Hematopoietic multipotent progenitor cell (in vitro differentiated cells): Measurements from ENCODE around the gene IFI27L1. TPM values are rescaled to one million over a fixed set of nuclear protein-coding genes. Genes with fewer than 3 reads are reported as not detected.

Experiments used
- DNase-seq, 3 donors: peaks; one replicate each; pipeline ENCODE4 v3.0.0-alpha.2; 2011 to 2015; ENCODE audit warnings: low read depth in 2 of 3, low spot score in 2 of 3
- total RNA-seq: library from RNA; depleted of rRNA; stranded (reverse); fragments of >200 nt; gene quantifications from one replicate; pipeline ENCODE4 v1.2.3, GENCODE V29; 2012

Gene IFI27L1
- total RNA-seq, 1 donor: 14.8 TPM

DNA sequence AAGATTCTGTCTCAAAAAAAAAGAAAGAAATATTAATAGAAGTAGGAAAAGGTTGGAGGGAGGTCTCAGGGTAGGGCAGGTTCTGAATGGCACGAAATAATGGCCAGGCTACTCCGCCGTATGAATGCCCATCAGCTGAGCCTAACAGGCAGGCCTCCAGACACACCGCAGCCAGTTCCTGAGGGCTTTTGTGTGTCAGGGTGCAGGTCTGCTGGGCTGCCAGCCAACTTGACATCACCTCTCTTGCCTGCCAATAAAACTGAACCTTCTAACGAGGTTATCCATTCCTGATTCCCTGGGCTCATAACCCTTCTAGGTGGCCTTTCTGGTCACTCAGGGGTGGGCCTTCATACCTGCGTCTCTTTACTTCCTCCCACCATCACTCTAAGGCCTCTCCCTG is 32.4 kb downstream of the IFI27L1 start:
- DNase-seq: no peak

DNA sequence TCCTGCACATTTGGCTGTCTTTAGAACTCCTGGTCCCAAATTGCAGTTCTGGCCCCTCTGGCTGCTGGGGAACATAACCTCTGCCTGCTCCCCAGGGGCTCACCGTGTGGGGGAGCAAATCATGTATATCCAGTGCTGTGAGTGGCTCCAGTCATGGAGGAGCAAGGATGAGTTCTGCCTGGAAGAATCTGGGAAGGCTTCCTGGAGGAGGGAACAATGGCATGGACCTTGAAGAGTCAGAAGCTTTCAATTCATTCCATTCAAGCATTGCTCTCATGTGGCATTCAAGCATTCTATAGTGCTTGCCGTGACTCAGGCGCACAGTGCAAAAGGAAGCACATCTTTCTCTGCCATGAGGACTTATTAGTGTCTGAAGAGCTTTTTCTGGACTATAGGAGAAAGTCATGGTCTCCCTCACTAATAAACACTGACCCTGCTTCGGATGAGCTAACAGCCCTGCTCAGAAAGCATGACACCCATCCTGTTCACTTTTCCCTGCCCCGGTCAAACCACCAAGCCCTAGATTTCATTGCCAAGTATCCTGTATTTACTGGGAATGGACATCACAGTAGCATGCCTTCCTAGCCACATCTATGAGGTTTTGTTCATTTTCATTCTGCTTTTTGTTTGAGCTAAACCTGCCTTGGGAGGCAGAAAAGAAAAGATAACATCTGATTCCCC is 32.9 kb downstream of the IFI27L1 start:
- no peak for DNase-seq

DNA sequence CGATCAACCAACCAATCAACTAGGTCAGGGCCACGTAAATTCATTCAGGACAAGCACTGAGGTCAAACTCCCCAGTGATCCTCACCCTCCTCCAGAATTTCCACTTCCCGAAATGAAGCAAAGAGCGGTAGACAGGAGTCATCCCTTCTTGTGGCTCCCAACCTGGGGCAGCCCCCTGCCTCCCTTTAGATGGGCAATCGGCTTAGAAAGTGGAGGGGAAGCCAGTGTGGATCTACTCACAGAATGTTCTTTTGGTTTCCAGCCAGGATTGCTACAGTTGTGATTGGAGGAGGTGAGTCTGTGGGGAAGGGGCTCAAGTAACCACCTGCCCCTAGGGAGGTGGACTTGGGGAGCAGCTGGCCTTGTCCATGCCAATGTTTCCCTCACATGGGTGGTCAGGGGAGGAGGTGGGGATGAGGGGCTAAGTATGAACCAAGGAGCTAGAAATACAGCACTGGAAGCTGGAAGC is 33.5 kb downstream of the IFI27L1 start:
- DNase-seq: no peak

DNA sequence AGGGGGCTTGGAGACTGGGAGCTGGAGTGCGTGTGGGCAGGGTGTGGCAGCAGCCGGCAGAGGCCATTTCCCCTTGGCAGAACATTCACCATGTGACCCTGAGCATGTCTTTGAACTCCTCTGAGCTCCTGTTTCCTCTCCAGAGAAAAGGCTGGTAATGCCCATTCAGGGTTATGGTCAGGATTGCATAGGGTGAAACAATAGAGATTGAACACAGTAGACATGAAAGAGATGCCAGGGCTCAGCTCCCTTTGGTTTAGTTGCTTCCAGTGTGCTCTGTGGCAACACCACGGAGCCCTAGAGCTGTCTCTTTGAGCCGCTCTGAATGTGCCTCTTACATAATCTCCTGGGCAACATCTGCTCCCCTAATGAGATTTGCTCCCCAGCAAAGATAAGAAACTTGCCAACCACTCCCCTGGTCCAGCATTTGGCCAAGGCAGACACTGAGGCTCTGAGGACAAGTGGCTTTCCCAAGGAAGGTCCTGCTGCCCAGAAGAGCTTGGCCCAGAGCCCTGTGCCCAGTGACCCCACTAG is 34.0 kb downstream of the IFI27L1 start:
- DNase-seq: no peak

DNA sequence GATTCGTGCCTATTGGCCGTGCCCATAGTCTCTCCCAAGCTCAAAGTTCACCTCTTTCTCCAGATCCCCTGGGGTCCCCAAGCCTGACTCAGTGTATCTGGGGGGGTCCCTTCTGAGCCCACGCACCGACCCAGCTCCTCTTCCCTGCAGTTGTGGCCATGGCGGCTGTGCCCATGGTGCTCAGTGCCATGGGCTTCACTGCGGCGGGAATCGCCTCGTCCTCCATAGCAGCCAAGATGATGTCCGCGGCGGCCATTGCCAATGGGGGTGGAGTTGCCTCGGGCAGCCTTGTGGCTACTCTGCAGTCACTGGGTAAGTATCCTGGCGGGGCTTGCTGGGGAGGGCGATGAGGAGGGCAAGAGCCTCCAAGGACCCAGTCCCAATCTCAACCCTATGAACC is 34.5 kb downstream of the IFI27L1 start:
- DNase-seq: no peak

DNA sequence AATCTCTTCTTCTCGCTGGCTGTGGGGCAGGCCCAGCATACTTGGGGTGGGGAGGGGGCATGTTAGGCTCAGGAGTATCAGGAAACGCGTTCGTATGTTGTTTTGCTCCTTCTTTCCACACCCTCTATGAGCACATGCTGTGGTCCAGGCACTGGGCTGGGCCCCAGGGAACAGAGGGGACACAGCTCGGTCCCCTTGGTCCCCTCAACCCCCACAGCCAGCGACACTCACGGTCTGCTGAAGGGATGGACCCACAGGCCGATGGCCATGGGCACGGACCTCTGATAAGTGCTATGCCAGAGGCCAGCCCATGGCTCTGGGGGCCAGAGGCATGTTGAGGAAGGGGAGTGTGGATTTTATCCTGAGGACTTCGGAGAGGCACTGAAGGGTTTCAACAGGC is 35.6 kb downstream of the IFI27L1 start:
- no peak for DNase-seq

DNA sequence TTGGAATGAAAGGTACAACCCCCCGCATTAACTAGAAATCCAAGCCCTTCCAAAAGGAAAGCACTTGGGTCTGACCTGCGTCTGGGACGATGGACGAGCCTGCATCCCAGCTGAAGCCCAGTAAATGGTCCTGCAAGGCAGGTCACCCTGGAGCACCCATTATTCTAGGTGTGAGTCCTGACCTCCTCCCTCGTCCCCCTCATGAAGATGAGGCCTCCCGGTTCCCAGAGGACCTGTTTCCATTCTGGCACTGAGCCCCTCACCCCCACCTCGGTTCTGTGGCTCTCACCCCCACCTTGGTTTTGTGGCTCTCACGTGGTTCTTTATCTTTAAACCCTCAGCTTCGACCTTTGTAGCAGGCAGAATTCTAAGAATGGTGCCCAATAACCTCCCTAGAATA is 36.7 kb downstream of the IFI27L1 start:
- DNase-seq: no peak

DNA sequence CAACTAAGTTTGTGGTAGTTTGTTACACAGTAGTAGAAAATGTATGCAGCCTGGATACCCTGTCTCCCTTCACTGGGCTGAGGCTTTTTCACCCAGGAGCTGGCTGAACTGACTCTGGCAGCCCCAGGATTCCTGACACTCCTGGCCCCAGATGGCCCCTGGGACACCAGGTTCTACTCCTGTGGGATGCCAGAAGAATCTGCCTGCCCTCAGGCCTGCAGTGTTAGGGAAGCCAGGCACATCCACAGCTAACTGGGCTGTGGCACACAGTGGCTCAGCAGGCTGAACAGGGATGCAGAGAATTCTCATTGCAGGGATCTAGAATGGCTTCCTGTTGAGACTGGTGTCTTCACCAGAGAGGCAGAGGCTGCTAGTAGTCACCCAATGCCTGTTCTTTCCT is 38.0 kb downstream of the IFI27L1 start:
- DNase-seq: no peak

DNA sequence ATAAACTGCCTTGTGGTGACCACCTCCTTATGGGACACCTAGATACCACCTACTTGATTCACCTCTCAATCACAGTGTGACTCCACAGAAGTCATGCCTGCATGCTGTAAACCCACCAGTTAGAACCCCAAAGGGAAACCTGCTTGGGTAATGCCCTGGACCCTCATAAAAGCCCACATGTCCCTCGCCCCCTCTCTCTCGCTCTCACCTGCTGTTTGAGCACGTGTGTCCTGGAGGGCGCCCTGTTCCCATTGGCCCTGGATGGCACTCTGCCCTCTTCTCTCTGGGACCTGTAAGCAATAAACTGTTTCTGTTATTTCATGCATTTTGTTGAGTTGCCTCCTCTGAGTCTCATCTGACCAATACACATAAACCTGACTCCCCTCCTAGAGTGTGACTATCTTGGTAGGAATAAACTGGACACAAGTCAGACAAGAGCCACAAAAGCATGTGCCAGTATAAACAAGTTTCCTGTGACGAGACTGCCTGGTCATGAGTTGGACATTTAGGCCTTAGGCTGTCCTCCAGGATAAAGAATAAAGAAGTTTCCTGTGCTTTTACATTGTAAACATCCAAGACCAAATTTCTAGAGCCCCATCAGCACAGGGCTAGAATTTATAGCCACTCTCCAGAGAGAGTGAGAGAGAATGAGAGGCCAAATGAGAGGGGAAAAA is 39.7 kb downstream of the IFI27L1 start:
- no peak for DNase-seq

DNA sequence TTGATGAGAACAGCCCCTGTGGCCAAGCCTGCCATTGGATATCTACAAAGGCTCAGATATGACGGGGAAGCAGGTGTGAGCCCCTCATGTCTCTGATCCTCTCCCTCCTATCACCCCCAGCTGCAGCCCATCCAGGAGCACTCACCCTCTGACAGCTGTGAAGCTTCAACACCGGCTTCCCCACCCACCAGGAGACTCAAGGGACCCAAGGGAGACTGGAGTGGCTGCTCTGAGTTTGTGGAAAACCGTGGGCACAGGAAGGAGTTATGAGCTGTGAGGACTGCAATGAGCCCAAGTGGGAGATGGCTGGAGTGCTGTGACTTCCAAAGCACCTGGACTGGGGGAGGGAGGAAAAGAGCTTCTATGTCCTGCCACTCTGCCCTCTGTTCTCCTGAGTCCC is 40.4 kb downstream of the IFI27L1 start:
- no peak for DNase-seq

DNA sequence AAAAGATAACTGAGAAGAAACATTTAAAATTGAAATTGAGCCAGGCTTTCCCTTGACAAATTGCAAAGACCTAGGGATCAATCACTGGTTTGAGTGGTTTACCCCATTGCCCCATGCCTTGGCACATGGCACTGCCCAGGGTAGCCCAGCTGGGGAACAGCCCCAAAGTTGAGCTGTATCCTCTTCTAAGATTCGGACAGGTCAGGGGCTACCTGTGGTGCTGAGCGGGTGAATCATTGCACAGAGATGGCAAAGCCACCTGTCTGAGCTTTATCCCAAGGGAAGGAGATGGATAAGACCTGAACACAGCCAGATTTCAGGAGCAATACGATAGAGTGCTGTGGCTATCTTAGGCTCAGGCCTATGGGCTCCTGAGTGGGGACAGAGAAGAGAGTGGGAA is 41.3 kb downstream of the IFI27L1 start:
- DNase-seq: no peak

DNA sequence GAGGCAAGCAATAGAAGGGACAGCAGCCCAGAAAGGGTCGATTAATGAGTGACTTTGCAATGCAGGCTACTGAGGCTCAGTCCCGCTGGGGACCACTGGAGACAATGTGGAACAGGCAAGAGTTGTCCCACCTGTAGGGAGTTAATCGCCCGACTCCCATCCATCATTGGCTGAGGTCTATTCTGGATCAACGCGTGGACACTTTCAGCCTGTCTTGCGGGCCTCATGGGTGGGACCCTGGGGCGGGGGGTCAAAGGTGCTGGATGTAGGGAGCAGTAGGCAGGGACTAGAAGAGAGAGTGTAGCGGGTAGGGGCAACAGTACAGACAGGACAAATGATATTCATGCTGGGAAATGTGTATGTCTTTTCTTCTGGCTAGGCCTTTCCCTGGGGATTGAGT is 42.2 kb downstream of the IFI27L1 start:
- no peak for DNase-seq

DNA sequence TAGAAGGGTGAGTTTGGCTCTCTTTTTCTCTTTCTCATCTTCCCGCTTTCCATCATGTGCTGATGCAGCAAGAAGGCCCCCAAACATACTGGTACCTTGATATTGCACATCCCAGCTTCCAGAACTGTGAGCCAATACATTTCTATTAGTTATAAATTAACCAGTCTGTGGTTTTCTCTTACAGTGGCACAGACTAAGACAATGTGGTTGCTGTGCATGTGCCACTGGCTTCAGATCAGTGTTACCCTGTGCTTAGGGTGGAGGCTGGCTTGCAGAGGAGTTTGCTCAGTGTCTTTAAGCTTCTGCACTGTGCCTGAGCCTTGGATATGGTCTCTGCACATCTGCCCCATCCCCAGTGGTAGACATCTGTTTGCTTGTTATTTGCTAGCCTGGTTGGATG is 42.8 kb downstream of the IFI27L1 start:
- no peak for DNase-seq

DNA sequence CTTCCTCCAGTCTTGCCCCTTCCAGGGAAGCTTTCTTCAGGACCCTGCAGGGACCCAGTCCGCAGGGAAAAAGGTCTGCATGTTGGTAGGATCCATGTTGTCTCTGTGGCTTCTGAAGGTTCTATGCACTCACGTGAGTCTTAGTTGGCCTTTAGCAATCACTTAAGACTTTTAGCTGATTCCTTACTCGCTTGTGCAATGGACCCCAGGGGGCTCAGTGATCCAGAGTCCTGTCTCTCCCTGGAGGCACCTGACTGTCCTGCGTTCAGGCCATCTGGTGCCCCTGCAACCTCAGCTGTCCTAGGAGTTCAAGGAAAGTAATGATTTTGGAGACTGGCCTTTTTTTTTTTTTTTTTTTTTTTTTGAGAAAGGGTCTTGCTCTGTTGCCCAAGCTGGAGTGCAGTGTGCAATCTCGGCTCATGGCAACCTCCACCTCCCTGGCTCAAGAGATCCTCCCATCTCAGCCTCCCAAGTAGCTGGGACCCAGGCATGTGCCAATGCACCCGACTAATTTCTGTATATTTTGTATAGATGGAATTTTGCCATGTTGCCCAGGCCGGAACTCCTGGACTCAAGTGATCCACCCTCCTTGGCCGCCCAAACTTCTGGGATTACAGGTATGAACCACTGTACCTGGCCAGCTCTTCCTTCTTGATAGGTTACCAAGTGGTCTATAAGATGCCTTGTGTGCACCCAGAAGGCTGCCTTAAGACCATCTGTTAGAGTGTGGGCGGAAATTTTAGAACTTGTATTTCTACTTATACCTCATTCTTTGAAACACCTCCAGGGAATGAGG is 43.7 kb downstream of the IFI27L1 start:
- DNase-seq: no peak

DNA sequence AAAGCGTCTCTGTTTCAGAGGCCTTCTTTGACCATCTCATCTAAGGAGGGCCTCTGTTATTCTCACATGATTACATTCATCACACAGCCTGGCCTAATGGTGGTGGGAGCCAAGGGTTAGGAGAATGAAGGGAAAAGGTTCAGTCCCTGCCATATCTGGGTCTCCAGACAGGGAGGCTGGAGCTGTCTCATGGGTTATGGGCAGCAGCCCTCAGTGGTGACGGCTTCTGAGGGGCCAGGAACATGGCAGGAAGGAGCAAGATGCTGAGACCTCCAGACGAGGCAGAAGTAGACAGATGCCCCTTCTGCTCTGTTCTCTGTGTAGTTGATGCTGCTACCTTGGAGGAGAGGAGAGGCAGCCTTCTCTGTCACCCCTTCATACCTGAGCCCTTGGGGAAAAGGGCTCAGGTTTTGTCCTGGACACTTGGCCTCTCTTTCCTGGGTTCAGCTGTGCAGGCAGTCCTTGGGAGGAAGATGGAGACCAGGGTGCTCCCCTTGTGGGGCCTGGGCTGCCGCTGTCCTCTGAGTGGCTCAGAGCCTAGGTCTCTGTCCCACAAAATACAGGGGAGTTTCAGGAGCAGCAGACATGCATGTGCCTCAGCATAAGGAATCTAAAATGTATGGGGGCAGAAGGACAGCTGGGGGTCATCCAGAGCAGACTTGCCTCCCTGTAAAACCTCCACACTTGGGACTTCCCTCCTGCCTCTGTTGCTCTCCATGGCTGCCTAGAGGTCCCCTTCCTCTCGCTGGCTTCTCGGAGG is 44.7 kb downstream of the IFI27L1 start:
- DNase-seq: no peak

DNA sequence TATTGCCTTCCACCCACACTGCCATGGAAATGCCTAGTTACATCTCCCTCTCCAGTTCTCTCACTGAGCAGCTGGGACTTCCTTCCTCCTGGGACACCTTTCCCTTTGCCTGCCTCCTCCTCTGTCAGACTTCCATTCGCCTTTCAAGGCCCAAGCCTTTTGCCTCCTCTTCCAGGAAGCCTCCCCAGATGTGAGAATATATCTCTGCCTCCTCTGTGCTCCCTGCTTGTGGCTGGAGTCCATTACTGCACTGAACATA is 45.2 kb downstream of the IFI27L1 start:
- no peak for DNase-seq

DNA sequence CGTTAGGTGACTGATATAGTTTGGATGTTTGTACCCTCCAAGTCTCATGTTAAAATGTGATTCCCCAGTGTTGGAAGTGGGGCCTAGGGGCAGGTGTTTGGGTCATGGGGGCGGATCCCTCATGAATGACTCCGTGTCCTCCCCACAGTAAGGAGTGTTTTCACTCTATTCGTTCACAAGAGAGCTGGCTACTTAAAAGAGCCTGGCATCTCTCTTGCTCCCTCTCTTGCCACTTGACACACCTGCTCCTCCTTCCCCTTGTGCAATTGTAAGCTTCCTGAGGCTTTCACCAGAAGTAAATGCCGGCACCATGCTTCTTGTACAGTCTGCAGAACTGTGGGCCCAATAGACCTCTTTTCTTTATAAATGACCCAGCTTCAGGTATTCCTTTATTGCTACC is 45.7 kb downstream of the IFI27L1 start:
- DNase-seq: no peak

DNA sequence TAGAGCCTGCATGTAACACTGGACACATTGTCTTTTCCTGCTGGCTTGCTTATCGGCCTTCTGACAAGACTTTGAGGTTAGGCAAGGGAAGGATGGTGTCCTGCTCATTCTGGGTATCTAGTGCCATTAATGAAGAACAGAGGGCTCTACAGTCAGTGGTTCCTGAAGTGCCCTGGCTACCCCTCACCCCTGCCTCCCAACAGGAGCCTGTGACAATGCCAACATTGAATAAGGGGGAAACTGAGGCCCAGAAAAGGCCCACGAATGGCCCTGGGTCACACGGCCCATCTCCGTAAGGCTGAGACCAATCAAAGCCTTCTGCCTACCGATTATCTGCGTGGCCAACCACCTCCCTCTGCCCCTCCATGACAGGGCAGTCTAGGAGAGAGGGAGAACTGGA is 46.2 kb downstream of the IFI27L1 start:
- DNase-seq: no peak

DNA sequence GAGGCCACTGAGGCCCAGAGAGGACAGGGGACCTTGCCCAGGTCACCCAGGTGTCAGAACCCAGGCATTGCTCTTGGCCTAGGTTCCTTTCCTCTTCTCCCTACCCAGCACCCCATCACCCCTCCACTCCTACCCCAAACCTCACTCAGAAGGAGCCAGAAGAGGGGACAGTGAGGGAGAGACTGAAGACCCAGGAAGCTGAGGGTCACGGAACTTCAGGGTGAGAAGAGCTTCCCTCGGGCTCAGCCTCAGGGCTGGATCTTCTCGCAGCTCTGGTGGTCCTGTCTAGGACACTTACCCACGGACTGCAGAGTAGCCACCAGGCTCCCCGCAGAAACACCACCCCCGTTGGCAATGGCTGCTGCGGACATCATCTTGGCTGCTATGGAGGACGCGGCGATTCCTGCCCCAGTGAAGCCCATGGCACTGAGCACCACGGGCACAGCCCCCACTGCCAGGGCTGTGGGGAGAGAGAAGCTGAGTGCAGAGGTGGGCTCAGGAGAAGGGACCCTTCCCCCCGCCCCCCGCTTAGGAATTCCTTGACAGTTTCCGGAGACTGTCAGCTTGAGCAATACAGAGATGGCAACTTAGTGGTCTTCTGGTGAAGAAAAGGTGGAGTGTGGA is 47.2 kb downstream of the IFI27L1 start:
- DNase-seq: no peak

DNA sequence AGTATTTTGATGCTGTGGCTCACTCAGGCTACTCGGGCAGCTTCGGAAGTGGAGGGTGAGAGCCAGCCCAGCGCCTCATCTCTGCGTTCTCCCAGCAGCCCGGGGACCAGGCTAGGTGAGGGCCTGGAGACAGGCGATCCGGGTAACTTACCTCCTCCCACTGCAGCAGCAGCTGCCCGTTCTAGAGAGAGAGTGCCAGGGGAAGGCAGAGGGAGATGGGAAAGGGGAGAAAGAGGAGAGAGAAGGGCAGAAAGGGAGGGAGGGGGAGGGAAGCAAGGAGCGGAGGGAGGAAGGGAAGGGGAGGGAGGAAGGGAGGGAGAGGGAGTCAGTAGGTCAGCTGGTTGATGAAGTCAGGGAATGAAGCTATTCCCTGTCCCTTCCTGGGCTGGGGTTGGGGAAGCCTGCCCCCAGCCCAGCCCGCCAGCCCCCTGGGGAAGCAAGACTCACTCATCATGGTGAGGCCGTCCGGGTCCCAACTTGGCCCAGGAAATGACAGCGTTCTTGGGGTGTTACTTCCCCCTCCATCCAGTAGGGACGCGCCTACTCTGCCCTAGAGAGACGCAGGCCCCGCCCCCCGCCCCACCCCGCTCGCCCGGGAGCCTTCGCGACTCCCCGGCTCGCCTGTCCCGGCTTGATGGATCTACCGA is 48.1 kb downstream of the IFI27L1 start, which contains the start of gene IFI27L2:
TSS of gene IFI27L2 (minus strand) at position 494 of the 647 bp plus-strand sequence. CDS start at position 454, 40 bp downstream.
- peak in 2 of 3 donors; percentile 57 to 67 for DNase-seq
